ENCODE results near the gene FEZF1. TPM values are rescaled to one million over a fixed set of nuclear protein-coding genes. Genes with fewer than 3 reads are reported as not detected.

FEZF1 gene
- total and polyA plus RNA-seq, 2 of the 4 experiments (the other 2 are of a cell fraction): not detected

- no peaks in the 10 kb centered on the region for H3K9me1 ChIP-seq (ENCODE audit: insufficient read depth, low read length)
- H2BK20ac ChIP-seq (ENCODE audit: low read depth, low read length): no peak overlapping the region
- H3K27me3 ChIP-seq (ENCODE audit: control insufficient read depth, insufficient read depth, low read length): no peaks in the 10 kb centered on the region
- no peaks in the 10 kb centered on the region for H3K79me1 ChIP-seq (ENCODE audit: low read depth in 1 of 2, low read length in 2 of 2)
- POLR2A ChIA-PET (ENCODE audit: unreplicated experiment): no interaction called here
- H3K14ac ChIP-seq (replicated peaks; ENCODE audit: low read depth, low read length): no peak overlapping the region
- no peak overlapping the region for H3K4me2 ChIP-seq (ENCODE audit: low read depth, low read length)
- no peak overlapping the region for H2AK5ac ChIP-seq (ENCODE audit: low read depth, low read length)
- DNase-seq (no peak), ATAC-seq (ENCODE audit: low read depth) (no peak)
- CTCF ChIA-PET: no interaction called here
- H3K9ac ChIP-seq (ENCODE audit: low read depth, low read length): no peak overlapping the region
- H3K56ac ChIP-seq (ENCODE audit: extremely low read depth, insufficient read depth, low read length): no peak overlapping the region
- H3K23ac ChIP-seq (ENCODE audit: low read depth, low read length): no peak overlapping the region
- no peak overlapping the region for H4K5ac ChIP-seq (ENCODE audit: low read depth, low read length)
- in situ Hi-C loops (cut with MboI; ENCODE audit: low sequenced_read_pairs) (no loop called here), intact Hi-C loops (cut with micrococcal nuclease) (no loop called here), dilution Hi-C loops (cut with HindIII; ENCODE audit: low sequenced_read_pairs, unreplicated experiment) (no loop called here)
- no peak overlapping the region for H4K8ac ChIP-seq (ENCODE audit: low read depth in 2 of 2, low read length in 2 of 2)
- H3K27ac ChIP-seq (ENCODE audit: insufficient read depth, low read length): no peak overlapping the region
- TF ChIP-seq CHD1 (IDR thresholded peaks at IDR 0.05; ENCODE audit: low read depth, low read length): no peak
- TF ChIP-seq NFE2L2 (IDR thresholded peaks at IDR 0.05; ENCODE audit: low read depth, low read length): no peak
- TF ChIP-seq CEBPB (IDR thresholded peaks at IDR 0.05; ENCODE audit: low read depth, low read length): no peak
- no peak for TF ChIP-seq BHLHE40 (IDR thresholded peaks at IDR 0.05; ENCODE audit: low read depth, low read length)
- TF ChIP-seq CTCF (conservative IDR thresholded peaks at IDR 0.05; ENCODE audit: low read depth, low read length): no peak
- no peak for TF ChIP-seq POLR2A (IDR thresholded peaks at IDR 0.05; ENCODE audit: low read depth, low read length)
- TF ChIP-seq ELK1 (IDR thresholded peaks at IDR 0.05; ENCODE audit: borderline replicate concordance, low read depth, low read length): no peak
- TF ChIP-seq SMC3 (IDR thresholded peaks at IDR 0.05; ENCODE audit: low read depth, low read length): no peak
- TF ChIP-seq RFX5 (IDR thresholded peaks at IDR 0.05; ENCODE audit: low read depth, low read length): no peak
- no peak for TF ChIP-seq RAD21 (IDR thresholded peaks at IDR 0.05; ENCODE audit: low read length)
- no peak for TF ChIP-seq MAZ (IDR thresholded peaks at IDR 0.05; ENCODE audit: borderline replicate concordance, low read depth, low read length)
- no peak for TF ChIP-seq USF2 (IDR thresholded peaks at IDR 0.05; ENCODE audit: low read depth, low read length)
- no peak for TF ChIP-seq RCOR1 (IDR thresholded peaks at IDR 0.05; ENCODE audit: insufficient replicate concordance, low read length)
- no peak for TF ChIP-seq MXI1 (IDR thresholded peaks at IDR 0.05; ENCODE audit: borderline replicate concordance, low read depth, low read length)
- TF ChIP-seq MAFK (IDR thresholded peaks at IDR 0.05; ENCODE audit: low read depth, low read length): no peak
- TF ChIP-seq FOS (IDR thresholded peaks at IDR 0.05; ENCODE audit: low read depth, low read length): no peak
- no peak overlapping the region for H2BK15ac ChIP-seq (ENCODE audit: low read depth, low read length)
- no peak overlapping the region for H4K91ac ChIP-seq (ENCODE audit: insufficient read depth, low read depth, low read length)
- no peak overlapping the region for H2BK120ac ChIP-seq (ENCODE audit: low read depth, low read length)
- no peaks in the 10 kb centered on the region for H3K4me1 ChIP-seq (ENCODE audit: control insufficient read depth, insufficient read depth, low read length)
- no peaks in the 10 kb centered on the region for H3K9me3 ChIP-seq (ENCODE audit: control insufficient read depth, insufficient read depth, low read length)
- no peak overlapping the region for H3K4me3 ChIP-seq (ENCODE audit: insufficient read depth, low read depth, low read length)
- no peak overlapping the region for H3K4ac ChIP-seq (ENCODE audit: low read depth, low read length)
- no peaks in the 10 kb centered on the region for H3K36me3 ChIP-seq (ENCODE audit: control insufficient read depth, insufficient read depth, low read length)
- no peak overlapping the region for H2AFZ ChIP-seq (replicated peaks; ENCODE audit: low read length, poor library complexity)
- H3K18ac ChIP-seq (ENCODE audit: low read depth, low read length): no peak overlapping the region
- no CpG with 5 or more reads among the region's 1 CpG for WGBS, 2 experiments (ENCODE audit: extremely low coverage in 2 of 2, insufficient read length in 1 of 2)
- H2BK5ac ChIP-seq (ENCODE audit: low read depth, low read length, poor library complexity, severe bottlenecking): no peak overlapping the region
- no peaks in the 10 kb centered on the region for H4K20me1 ChIP-seq (ENCODE audit: insufficient read depth, low read length)
- H2AK9ac ChIP-seq (replicated peaks; ENCODE audit: low read depth, low read length, poor library complexity): no peak overlapping the region
- no TSS peak for BruUV-seq (replicated peaks)
These were observed 48.5 kb downstream of the FEZF1 start for GRCh38 chr7:122256046-122256445.

All from IMR-90 (cell line).